PC-9 (cell line): ENCODE data around the gene ADARB2. TPM values are rescaled to one million over a fixed set of nuclear protein-coding genes. Genes with fewer than 3 reads are reported as not detected.

Source experiments
- BruUV-seq: library from RNA; stranded (reverse); fragments of 400-500 nt; replicated peaks from 2 replicates; lab custom pipeline; 2021; lab: Mats Ljungman, UMichigan
- CTCF ChIA-PET: fragments of 300-600 bp; sonication (Branson Sonifier 250); formaldehyde crosslinking; loops from one replicate; lab custom pipeline; 2022; ENCODE audit warnings: antibody characterized with exemption; lab: Charles Lee
- POLR2A ChIA-PET: fragments of 300-600 bp; sonication (Branson Sonifier 250); formaldehyde crosslinking; loops from one replicate; lab custom pipeline; 2022; ENCODE audit warnings: antibody characterized with exemption; ENCODE audit not compliant: unreplicated experiment; lab: Charles Lee
- DNase-seq, 2 experiments: peaks; one replicate each; pipeline versions ENCODE4 v3.0.0 to v3.0.0-alpha.2; 2015 to 2022; ENCODE audit warnings: mixed read lengths in 1 of 2
- H2AFZ ChIP-seq: fragments of 200-600 bp; sonication (generic); 2 replicates; pipeline ENCODE4 v1.8.1; 2017; ENCODE audit warnings: antibody characterized with exemption
- H3F3A ChIP-seq: fragments of 200-600 bp; sonication (generic); 2 replicates; pipeline ENCODE4 v1.8.1; 2017; ENCODE audit warnings: antibody characterized with exemption, mild to moderate bottlenecking, low read depth; ENCODE audit not compliant: insufficient read depth
- H3K27ac ChIP-seq: fragments of 200-600 bp; sonication (generic); 2 replicates; pipeline ENCODE4 v1.6.1; 2016; ENCODE audit warnings: mixed run types
- H3K27me3 ChIP-seq: fragments of 200-600 bp; sonication (generic); 2 replicates; pipeline ENCODE4 v1.6.1; 2016; ENCODE audit warnings: low read depth, mixed run types; ENCODE audit not compliant: insufficient read depth
- H3K36me3 ChIP-seq: fragments of 200-600 bp; sonication (generic); 2 replicates; pipeline ENCODE4 v1.6.1; 2016; ENCODE audit warnings: low read depth, mixed run types
- H3K4me1 ChIP-seq: fragments of 200-600 bp; sonication (generic); replicated peaks from 2 replicates; pipeline ENCODE4 v1.6.1; 2016; ENCODE audit warnings: mixed run types; ENCODE audit not compliant: insufficient read depth
- H3K4me2 ChIP-seq: fragments of 200-600 bp; sonication (generic); 2 replicates; pipeline ENCODE4 v1.6.1; 2017; ENCODE audit warnings: mixed run types
- H3K4me3 ChIP-seq: fragments of 200-600 bp; sonication (generic); 2 replicates; pipeline ENCODE4 v1.6.1; 2016; ENCODE audit warnings: mixed run types
- H3K79me2 ChIP-seq: fragments of 200-600 bp; sonication (generic); 2 replicates; pipeline ENCODE4 v1.6.1; 2017; ENCODE audit warnings: low read depth, mixed run types
- H3K9me2 ChIP-seq: fragments of 200-600 bp; sonication (generic); 2 replicates; pipeline ENCODE4 v1.8.1; 2017; ENCODE audit warnings: mild to moderate bottlenecking; ENCODE audit not compliant: insufficient read depth
- H3K9me3 ChIP-seq: fragments of 200-600 bp; sonication (generic); 2 replicates; pipeline ENCODE4 v1.8.1; 2016; ENCODE audit warnings: low read depth; ENCODE audit not compliant: insufficient read depth
- H4K20me1 ChIP-seq: fragments of 200-600 bp; sonication (generic); 2 replicates; pipeline ENCODE4 v1.8.1; 2017; ENCODE audit not compliant: insufficient read depth
- EZH2 ChIP-seq: fragments of 200-600 bp; sonication (generic); IDR thresholded peaks from 2 replicates; pipeline ENCODE4 v1.8.0; 2017; ENCODE audit warnings: antibody characterized with exemption, low read depth
- intact Hi-C: fragments of 100-400 bp; cut with micrococcal nuclease; formaldehyde crosslinking; loops from one replicate; pipeline ENCODE4 v1.10.0; 2022; ENCODE audit not compliant: unreplicated experiment
- total RNA-seq: library from RNA; stranded (reverse); gene quantifications from 2 replicates; pipeline ENCODE4 v1.2.3, GENCODE V29; 2021
- TF ChIP-seq, protein P1 (sequence below): fragments of 200-600 bp; sonication (generic); conservative IDR thresholded peaks from 2 replicates; pipeline ENCODE4 v1.6.1; 2017; ENCODE audit warnings: mixed run types, antibody characterized with exemption, mild to moderate bottlenecking, moderate library complexity

The ADARB2 gene
- total RNA-seq, 1 experiment from 2014 or later = not detected

DNA sequence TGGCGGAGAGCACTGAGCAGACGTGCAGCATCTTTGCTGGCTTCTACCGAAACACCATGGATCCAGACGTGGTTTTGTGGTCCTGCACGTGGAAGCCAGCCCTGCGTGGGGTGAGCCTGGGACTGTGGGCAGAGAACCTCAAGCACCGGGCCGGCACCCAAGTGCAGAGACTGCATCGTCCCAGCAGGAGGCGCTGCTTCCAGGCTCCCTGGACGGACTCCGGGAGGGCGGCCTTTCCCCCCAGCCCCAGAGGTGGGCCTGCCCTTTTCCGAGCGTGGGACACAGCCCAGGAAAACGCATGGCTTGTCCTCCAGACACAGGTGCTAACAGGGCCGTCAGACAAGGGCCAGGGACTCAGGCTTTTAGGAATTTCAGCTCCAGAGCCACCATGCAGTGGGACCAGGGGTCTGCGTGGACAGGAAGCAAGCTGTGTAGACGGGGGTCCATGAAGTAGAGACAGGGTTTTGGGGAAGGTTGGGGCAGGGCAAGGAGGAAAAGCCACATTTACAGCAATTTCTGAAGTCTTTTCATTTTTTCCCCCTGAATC is 377.2 kb downstream of the ADARB2 start:
- CTCF ChIA-PET = no interaction called here
- Histone ChIP-seq H4K20me1 (no peaks in the 10 kb centered on the region), H3K36me3 (no peaks in the 10 kb centered on the region), H3F3A (no peaks in the 10 kb centered on the region), H3K4me1 (no peaks in the 10 kb centered on the region), H3K27me3 (peaks cover 21% of the 10 kb centered on the region), H3K9me2 (no peaks in the 10 kb centered on the region), H3K4me2 (no peak overlapping the region), H3K27ac (no peak overlapping the region), H3K4me3 (no peak overlapping the region), H2AFZ (no peak overlapping the region), H3K79me2 (no peaks in the 10 kb centered on the region), H3K9me3 (no peaks in the 10 kb centered on the region)
- TF ChIP-seq, protein P1, sequence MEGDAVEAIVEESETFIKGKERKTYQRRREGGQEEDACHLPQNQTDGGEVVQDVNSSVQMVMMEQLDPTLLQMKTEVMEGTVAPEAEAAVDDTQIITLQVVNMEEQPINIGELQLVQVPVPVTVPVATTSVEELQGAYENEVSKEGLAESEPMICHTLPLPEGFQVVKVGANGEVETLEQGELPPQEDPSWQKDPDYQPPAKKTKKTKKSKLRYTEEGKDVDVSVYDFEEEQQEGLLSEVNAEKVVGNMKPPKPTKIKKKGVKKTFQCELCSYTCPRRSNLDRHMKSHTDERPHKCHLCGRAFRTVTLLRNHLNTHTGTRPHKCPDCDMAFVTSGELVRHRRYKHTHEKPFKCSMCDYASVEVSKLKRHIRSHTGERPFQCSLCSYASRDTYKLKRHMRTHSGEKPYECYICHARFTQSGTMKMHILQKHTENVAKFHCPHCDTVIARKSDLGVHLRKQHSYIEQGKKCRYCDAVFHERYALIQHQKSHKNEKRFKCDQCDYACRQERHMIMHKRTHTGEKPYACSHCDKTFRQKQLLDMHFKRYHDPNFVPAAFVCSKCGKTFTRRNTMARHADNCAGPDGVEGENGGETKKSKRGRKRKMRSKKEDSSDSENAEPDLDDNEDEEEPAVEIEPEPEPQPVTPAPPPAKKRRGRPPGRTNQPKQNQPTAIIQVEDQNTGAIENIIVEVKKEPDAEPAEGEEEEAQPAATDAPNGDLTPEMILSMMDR = 0 out of 2 replicates have a peak, but pooled peaks have one; percentile 22
- no peak for TF ChIP-seq EZH2
- BruUV-seq = no TSS peak
- intact Hi-C loops = no loop called here
- POLR2A ChIA-PET = no interaction called here
- DNase-seq = no peak

DNA sequence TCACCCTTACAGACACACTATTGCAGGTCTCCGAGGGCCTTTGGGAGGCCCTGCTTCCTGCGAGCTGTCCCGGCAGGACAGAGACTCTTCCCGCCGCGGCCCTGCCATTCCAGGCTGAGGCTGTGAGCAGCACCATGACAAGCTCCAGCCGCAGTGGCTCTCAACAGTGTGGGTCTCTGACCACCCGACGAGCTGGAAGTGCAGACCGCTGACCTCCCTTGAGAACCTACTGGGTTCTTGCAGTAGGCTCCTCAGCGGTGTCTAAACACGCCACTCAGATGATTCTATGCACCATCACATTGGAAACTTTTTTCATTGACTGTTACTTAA is 377.7 kb downstream of the ADARB2 start:
- ChIA-PET POLR2A (no interaction called here), CTCF (no interaction called here)
- H3K79me2 ChIP-seq = no peaks in the 10 kb centered on the region
- DNase-seq = no peak
- H3K4me1 ChIP-seq = no peaks in the 10 kb centered on the region
- H4K20me1 ChIP-seq = no peaks in the 10 kb centered on the region
- no peaks in the 10 kb centered on the region for H3K9me3 ChIP-seq
- intact Hi-C loops = no loop called here
- BruUV-seq = no TSS peak
- no peaks in the 10 kb centered on the region for H3K36me3 ChIP-seq
- H3K27me3 ChIP-seq = peaks cover 24% of the 10 kb centered on the region
- H3K4me3 ChIP-seq = no peak overlapping the region
- H3K4me2 ChIP-seq = no peak overlapping the region
- no peak overlapping the region for H2AFZ ChIP-seq
- TF ChIP-seq, protein P1 = no peak
- no peak for TF ChIP-seq EZH2
- no peaks in the 10 kb centered on the region for H3K9me2 ChIP-seq
- no peaks in the 10 kb centered on the region for H3F3A ChIP-seq
- H3K27ac ChIP-seq = no peak overlapping the region

DNA sequence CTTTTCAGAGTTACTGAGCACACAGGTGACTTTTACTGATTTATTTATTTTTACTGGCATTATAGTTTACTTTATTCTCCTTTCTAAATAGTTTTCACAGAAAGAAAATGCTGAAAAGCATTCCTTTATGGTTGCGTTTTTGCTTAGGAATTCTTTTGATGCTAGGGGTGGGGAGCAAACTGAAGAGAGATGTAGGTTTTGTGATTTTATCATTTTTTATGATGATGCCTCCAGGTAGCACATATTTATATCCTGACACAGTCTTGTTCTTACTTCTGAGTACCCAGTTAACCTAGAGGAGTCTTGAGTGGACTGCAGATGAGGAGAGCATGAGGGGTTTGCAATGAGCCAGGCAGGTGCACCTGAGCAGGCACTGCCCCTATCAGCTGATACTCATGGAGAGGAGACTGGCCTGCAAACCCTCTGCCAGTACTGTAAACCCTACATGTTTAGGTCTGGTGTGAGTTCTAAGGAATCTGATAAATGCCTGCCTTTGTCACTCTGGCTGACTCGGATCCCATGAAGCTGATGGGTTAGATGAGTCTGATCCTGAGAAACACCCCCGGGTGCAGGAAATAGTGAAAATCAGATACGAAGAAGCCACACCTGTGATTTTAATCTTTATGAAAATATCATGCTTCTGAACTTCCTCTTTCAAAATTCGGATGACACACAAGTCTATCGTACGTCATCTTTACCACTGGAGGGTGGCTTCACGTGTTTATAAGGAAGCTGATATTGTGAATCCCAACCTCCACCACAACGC is 378.3 kb downstream of the ADARB2 start:
- no peaks in the 10 kb centered on the region for H3K9me2 ChIP-seq
- BruUV-seq = no TSS peak
- no peak overlapping the region for H3K4me3 ChIP-seq
- H4K20me1 ChIP-seq = no peaks in the 10 kb centered on the region
- H3K27ac ChIP-seq = no peak overlapping the region
- H3K9me3 ChIP-seq = no peaks in the 10 kb centered on the region
- TF ChIP-seq EZH2 = no peak
- TF ChIP-seq, protein P1 = no peak
- no peaks in the 10 kb centered on the region for H3K4me1 ChIP-seq
- H3K79me2 ChIP-seq = no peaks in the 10 kb centered on the region
- POLR2A ChIA-PET = no interaction called here
- H3K27me3 ChIP-seq = peaks cover 24% of the 10 kb centered on the region
- no peaks in the 10 kb centered on the region for H3K36me3 ChIP-seq
- DNase-seq = no peak
- CTCF ChIA-PET = no interaction called here
- intact Hi-C loops = no loop called here
- H3F3A ChIP-seq = no peaks in the 10 kb centered on the region
- no peak overlapping the region for H2AFZ ChIP-seq
- H3K4me2 ChIP-seq = no peak overlapping the region
